HG03135 (cell line): Measurements from ENCODE around the gene TEKT2.

ENCODE experiments used
- ATAC-seq: cut with Tn5 transposase; IDR thresholded peaks from one replicate; pipeline ENCODE4 v1.9.1; 2021; ENCODE audit warnings: mild to moderate bottlenecking, moderate library complexity; ENCODE audit not compliant: unreplicated experiment

The TEKT2 gene

DNA sequence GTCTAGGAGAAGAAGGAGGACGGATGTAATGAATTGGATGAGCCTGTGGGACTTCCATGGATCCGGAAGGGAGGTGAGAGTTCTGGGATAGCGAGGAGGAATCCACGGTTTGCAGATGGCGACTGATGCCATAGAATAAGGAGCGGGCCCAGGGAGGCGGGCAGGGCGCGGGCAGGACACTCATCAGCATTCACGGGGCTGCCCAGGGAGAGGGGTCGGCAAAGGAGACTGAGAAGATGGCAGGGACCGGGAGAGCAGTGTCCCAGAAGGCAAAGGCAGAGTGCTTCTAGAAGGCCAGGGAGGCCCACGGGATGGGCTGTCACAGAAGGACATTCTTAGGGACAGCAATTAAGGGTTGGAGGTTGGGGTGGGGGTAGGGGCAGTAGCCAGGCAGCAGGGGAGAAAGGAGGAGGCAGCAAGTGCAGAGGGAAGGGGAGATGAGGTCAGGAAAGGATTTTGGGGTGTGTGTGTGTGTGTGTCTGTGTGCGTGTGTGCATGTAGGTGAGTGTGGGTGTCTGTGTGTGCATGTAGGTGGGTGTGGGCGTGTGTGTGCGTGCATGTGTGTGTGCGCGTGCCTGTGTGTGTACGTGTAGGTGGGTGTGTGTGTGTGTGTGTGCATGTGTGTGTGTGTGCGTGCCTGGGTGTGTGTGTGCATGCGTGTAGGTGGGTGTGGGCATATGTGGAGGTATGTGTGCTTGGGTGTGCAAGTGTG, 42.3 kb downstream of the TEKT2 start:
- no peak for ATAC-seq

DNA sequence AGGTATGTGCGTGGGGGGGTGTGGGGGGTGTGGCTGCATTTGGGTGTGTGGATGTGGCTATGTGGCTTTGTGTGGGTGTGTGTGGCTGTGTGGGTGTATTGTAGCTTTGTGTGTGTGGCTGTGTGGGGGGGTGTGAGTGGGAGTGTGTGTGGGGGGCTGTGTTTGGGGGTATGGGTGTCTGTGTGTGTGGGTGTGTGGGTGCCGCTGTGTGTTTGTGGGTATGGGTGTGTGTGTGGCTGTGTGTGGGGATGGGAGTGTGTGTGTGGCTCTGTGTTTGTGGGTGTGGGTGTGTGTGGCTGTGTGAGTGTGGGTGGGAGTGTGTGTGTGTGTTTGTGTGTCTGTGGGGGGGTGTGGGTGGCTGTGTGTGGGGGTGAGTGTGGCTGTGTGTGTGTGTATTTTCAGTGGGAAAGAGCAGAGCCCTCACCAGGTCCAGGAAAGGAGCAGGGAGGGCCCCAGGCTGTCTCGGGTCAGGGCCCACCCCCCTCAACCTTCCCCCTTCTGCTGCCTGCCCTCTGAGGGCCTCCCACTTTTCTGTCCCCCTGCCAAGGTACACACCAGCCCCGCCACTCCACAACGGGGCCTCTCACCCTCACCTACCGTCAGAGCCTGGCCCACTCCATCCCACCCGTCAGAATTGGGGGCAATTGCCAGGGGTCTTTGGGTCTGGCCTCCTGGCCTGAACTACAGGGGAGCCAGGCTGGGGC, 43.1 kb downstream of the TEKT2 start:
- ATAC-seq = no peak

DNA sequence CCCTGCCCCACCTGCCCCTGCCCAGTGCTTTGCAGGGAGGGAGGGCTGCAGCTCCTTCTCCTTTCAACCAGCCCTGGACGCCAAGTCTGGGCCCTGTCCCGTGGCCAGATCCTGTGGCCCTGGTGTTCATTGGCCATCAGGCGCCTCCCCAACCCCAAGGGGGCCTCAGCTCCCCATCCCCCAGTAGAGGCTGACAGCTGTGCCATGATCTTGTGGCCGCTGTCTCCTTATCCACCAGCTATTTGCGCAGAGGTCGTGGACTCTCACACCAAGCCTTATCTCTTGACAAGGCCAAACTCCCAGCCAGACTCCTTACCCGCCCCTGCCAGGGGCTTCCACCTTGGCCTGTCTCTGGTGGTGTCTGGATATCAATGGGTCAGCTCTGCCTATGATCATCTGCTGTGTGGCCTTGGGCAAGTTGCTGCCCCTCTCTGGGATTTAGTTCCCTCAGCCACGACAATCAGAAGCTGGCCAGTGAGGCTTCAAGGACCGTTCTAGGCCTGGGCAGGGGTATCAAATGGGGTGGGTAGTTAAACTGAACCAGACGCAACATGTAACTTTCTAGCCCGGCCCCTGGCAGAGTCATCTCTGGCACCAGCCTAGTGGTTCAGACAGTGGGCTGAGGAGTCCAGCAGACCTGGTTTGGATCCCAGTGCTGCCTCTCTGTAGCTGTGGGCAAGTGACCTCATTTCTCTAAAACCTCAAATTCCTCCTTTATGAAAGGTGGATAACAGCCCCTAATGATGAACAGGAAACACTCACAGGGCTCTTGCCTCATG, 44.4 kb downstream of the TEKT2 start:
- ATAC-seq = no peak

DNA sequence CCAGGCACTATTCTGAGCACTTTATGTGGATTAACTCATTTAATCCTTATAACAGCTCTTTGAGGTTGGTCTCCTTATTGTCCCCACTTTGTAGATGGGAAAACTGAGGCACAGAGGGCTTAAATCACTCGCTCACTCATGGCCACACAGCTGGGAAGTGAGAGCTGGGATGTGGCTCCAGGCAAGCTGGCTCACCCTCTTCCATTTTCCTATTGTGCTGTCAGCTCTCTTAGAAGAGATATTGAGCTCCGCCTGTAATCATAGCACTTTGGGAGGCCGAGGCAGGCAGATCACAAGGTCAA, 45.0 kb downstream of the TEKT2 start:
- ATAC-seq = no peak

DNA sequence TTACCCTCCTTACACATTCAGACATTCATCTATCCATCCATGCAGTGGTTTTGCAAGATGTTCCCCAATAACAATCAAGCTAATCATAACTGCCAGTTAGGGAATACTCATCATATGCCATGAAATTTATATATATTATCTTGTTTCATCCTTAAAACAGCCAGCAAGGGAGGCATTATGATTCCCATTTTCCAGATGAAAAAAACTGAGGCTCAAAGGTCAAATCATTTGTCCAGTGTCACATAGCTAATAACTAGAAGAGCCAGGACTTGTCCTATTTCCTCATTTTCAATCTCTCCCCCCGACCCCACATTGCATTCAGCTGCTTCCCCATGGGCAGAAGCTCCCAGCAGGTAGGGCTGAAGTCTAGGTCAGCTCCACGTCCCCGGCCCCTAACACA, 48.1 kb downstream of the TEKT2 start:
- no peak for ATAC-seq

DNA sequence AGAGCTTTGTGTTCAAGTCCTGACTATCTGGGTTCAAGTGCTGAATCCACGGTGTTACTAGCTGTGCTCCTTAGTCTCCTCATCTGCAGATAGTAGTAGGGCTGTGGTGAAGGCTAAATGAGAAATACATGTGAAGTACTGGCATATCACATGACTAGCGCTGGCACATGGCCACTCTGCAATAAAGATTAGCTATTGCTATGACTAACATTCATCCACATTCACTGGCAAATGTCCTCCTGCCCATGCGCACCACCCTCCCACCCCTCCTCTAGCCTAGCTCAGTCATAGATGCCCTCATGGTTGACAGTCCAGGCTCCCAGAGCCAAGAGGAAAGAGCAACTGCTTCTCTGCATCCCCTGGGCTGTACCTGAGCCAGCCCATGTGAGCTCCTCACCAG, 49.6 kb downstream of the TEKT2 start:
- ATAC-seq = no peak

DNA sequence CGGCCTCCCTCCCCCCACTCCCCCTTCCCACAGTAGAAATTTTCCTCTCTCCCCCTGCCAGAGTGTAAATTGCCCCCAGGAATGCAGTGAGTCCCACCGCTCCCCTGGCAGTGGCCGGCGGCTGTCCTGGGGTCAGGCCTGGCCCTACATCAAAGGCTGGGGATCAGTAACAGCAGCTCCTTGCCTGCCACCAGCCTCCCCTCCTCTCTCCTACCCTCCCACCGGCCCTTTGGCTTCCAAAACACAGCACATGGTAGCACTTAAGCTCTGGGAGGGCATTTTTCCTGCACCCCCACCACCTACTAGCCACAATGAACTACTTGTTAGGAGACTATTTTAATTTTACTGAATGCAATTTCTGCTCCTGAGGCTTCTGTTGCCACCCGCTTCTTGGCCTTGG, 50.1 kb downstream of the TEKT2 start:
- ATAC-seq = no peak

DNA sequence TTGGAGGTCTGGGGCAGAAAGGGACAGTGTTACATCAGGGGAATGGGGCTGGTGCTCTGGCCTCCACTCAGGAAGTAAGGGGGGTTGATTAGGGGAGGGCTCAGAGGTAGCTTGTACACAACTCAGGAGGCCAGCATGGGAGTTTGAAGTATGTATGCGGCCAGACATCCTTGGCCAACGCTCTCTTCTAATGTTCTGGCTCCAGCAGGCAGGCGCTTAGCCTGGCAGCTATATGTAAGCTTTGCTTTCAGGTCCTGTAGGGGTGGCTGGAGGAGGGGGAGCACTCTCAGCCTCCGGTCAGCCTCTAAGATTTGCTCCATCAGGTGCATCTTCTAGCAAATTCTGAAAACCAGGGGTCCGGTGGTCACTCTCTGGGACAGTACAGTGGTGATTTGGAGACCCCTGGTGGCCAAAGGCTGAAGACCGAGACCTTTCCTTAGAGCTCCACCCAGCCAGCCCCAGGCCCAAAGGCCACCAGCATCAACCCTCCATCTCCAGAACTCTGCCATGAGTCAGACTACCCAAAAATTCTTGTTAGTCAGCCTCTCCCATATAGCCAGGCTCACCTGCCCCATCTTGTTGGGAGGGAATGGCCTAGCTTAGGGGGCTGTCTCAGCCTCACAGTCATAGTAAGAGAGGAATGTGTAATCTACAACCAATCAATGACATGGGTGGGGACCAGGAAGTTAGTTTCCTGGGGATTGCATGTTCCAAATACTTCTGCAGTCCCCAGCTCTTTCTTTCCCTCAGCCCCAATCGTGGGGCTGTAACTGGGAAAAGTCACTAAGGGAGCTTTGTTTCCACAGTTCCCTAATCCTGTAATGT, 50.8 kb downstream of the TEKT2 start:
- no peak for ATAC-seq

DNA sequence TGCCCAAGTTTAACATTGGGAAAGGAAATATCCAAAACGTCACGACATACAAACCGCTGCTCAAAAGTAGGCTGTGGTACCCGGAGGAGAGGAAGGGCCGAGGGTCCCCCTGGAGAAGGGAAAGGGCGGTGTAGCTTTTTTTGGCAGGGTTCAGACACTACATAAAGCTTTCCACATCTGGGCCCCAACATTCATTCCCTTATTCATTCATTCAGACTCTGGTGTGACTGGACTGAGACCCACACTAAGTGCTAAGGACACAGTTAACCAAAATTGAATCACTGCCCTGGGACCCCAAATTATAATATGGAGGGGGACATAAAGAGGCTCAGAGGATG, 51.4 kb downstream of the TEKT2 start:
- ATAC-seq = no peak

DNA sequence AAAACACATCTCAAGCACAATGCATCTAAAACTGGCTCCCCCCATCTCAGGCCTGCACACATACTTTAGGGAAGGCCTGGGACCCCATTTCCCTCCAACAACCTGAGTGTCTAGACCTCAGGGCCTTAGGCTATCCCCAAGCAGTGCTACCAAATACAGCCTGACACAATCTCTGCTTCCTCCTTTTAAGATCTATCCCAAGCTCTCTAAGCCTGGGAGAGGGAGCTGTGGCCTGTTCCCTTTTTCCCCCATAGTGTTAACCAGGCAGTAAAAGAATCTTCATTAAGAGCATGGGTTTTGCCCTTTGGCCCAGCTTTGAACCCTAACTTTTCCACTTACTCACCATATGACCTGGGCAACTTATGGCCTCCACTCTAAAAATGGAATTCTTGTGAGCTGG, 51.9 kb downstream of the TEKT2 start:
- no peak for ATAC-seq

DNA sequence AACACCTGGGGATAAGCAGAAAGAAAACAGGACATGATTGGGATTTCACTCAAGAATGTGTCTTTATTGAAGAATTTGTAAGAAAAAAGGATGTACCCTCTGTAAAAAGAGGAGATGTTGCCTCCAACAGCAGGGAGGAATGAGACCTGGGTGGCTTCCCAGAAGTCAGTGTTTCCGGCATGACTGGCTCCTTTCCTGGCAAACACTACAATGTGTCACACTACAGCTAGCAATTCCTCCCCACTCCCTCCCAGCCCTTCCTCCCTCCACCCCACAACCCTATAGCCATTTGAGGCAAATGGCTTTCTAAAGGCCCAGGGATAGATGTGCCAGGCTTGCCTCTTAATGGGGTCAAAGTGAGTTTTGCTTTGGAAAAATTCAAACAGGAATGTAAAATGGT, 52.6 kb downstream of the TEKT2 start:
- ATAC-seq = no peak

DNA sequence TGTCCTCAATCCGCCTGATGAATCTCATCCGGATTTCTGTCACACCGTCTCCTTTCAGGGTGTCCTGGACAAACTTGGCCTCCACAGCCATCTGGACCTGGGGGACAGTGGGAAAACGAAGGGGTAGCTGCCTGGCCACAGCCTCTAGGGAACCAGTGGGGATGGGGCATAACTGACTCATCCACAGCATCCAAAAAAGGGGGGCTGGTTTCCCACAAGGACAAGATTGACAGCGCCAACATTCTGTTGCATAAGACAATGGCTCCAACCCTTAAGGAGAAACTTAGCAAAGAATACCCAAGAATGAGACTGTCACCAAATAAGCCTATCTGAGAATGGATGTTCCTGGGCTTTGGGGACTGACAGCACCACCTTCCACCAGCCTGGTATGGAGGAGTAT, 53.3 kb downstream of the TEKT2 start:
- ATAC-seq = no peak

DNA sequence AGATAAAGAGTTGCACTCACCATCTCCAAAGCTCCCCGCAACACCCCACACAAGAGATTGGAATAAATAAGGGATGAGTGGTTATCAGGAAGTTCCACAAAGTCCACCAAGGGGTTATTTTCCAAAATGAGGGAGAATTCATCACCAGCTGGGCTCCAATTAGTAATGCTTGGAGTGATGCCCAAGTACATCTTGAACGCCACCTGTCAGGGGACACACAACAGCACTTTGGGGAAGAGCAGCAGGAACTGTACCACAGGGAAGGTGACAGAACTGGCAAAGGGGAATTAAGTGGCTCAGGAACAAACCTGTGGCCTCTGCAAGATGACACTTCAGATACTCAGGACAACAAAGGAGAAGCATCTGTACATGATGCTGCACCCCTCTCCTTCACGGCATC, 53.9 kb downstream of the TEKT2 start:
- no peak for ATAC-seq
